ENCODE data around the gene TRMT13. TPM values are rescaled to one million over a fixed set of nuclear protein-coding genes. Genes with fewer than 3 reads are reported as not detected.

Gene TRMT13
- total RNA-seq, 4 donors from 2014 or later, result 16.8 to 65.2 (median 34.6) TPM

DNA sequence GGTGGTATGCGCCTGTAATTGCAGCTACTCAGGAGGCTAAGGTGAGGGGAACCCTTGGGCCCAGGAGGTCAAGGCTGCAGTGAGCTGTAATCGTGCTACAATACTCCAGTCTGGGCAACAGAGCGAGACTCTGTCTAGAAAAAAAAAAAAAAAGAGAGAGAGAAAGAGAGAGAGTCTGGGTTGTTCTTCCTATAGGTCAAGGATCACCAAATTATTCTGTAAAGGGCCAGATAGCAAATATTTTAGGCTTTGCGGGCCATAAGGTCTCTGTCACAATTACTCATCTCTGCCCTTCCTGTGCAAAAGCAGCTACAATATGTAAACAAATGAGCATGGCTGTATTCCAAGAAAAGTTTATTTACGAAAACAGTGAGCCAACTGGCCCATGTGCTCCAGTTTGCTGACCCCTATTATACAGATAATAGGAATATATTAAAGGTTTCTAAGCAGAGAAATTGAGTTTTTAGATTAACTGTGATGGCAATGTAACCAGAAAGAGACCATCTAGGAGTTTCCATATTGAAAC is 2.3 kb upstream of the TRMT13 start:
- Histone ChIP-seq H3K27ac (no peak overlapping the region), H3K27me3 (no peaks in the 10 kb centered on the region), H3K4me1 (peaks cover 0 to 15% (median 3%) of the 10 kb centered on the region in 4 donors), H3K36me3 (no peaks in the 10 kb centered on the region), H3K4me3 (no peak overlapping the region), H3K9me3 (no peaks in the 10 kb centered on the region)
- DNase-seq, result no peak
- no peak for TF ChIP-seq POLR2A (IDR thresholded peaks at IDR 0.05)
- TF ChIP-seq, protein P1, sequence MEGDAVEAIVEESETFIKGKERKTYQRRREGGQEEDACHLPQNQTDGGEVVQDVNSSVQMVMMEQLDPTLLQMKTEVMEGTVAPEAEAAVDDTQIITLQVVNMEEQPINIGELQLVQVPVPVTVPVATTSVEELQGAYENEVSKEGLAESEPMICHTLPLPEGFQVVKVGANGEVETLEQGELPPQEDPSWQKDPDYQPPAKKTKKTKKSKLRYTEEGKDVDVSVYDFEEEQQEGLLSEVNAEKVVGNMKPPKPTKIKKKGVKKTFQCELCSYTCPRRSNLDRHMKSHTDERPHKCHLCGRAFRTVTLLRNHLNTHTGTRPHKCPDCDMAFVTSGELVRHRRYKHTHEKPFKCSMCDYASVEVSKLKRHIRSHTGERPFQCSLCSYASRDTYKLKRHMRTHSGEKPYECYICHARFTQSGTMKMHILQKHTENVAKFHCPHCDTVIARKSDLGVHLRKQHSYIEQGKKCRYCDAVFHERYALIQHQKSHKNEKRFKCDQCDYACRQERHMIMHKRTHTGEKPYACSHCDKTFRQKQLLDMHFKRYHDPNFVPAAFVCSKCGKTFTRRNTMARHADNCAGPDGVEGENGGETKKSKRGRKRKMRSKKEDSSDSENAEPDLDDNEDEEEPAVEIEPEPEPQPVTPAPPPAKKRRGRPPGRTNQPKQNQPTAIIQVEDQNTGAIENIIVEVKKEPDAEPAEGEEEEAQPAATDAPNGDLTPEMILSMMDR (IDR thresholded peaks at IDR 0.05), result no peak

DNA sequence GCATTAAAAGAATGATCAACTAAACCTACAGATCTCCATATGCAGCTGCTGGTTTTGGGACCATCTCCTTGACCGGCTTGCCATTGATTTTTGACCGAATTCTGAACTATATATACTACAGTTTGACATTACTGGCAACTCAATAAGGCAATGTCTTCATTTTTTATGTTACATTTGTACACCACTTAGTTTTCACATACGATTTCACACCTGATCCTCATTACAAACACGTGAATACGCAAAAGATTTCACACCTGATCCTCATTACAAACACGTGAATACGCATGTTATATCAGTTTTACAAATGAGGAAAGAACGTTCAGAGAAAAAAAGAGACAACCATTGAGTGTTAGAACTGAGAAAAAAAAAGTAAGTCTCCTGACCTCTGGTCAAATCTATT is 1.3 kb upstream of the TRMT13 start:
- H3K4me3 ChIP-seq, result peak overlapping the region in 1 of 4 donors; percentile 73
- TF ChIP-seq POLR2A (IDR thresholded peaks at IDR 0.05), result no peak
- H3K27me3 ChIP-seq, result no peaks in the 10 kb centered on the region
- H3K9me3 ChIP-seq, result no peaks in the 10 kb centered on the region
- H3K36me3 ChIP-seq, result no peaks in the 10 kb centered on the region
- H3K27ac ChIP-seq, result no peak overlapping the region
- DNase-seq, result no peak
- H3K4me1 ChIP-seq, result peaks cover 0 to 15% (median 3%) of the 10 kb centered on the region in 4 donors

DNA sequence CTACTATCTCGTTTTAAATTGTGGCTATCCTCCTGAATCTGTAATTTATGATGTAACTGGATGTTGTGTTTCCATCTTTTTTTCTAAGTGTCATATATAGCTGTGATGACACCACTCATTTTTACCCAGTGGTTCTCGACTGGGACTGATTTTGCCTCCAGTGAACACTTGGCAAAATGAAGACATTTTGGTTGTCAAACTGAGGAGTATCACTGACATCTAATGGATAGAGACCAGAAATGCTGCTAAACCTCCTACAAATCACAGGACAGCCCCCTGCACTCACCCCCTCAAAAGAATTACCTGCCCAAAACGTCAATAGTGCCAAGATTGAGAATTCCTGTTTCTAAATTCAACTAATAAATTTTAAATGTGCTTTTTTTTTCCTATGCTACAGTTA is 1.9 kb downstream of the TRMT13 start:
- DNase-seq, result no peak

DNA sequence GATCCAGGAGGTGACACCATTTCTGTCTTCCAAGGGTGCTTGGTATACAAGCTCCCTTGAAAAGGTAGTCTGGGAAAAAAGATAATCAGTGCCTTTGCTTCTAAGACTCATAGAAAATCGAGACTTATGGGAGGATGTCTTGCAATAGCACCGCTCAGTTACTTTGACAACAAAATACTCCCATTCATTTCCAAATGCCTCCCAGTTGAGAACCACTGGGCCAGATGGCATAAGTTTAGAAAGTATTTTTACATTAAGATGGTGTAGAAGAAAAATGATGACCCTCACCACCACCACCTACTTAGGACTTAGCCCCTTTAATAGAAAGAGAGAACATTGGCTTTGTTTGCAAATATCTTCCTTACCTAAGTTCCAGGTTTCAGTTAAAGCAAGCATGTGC is 4.6 kb downstream of the TRMT13 start:
- Histone ChIP-seq H3K9me3 (no peaks in the 10 kb centered on the region), H3K27ac (no peak overlapping the region), H3K36me3 (peaks cover 0 to 48% (median 0%) of the 10 kb centered on the region in 3 donors), H3K4me1 (peaks cover 0 to 14% (median 0%) of the 10 kb centered on the region in 4 donors), H3K4me3 (no peak overlapping the region), H3K27me3 (no peaks in the 10 kb centered on the region)
- no peak for DNase-seq
- no peak for TF ChIP-seq POLR2A (IDR thresholded peaks at IDR 0.05)
- TF ChIP-seq, protein P1 (IDR thresholded peaks at IDR 0.05), result no peak

More for the DNA sequence above, 1.9 kb downstream of the TRMT13 start:
- Histone ChIP-seq H3K4me3 (no peak overlapping the region), H3K4me1 (peaks cover 0 to 15% (median 3%) of the 10 kb centered on the region in 4 donors), H3K27me3 (no peaks in the 10 kb centered on the region), H3K9me3 (no peaks in the 10 kb centered on the region), H3K27ac (no peak overlapping the region), H3K36me3 (peaks cover 0 to 29% (median 0%) of the 10 kb centered on the region in 3 donors)
- TF ChIP-seq, protein P1 (IDR thresholded peaks at IDR 0.05), result no peak
- TF ChIP-seq POLR2A (IDR thresholded peaks at IDR 0.05), result no peak

DNA sequence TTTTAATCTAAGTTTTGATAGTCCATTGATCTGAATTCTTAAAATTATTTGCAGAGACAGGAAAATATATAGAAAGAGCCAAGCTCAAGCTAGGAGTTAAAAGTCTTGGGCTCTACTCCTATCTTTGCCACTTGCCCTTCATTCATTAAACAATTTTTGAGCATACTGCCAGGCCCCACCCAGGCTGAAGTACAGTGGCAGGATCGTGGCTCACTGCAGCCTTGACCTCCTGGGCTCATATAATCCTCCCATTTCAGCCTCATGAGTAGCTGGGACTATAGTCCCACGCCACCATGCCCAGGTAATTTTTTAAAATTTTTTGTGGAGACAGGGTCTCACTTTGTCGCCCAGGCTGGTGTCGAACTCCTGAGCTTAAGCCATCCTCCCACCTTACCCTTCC is 8.2 kb downstream of the TRMT13 start:
- Histone ChIP-seq H3K4me3 (no peak overlapping the region), H3K4me1 (peaks cover 0 to 4% (median 0%) of the 10 kb centered on the region in 4 donors), H3K36me3 (peaks cover 0 to 81% (median 0%) of the 10 kb centered on the region in 3 donors), H3K27ac (no peak overlapping the region), H3K9me3 (no peaks in the 10 kb centered on the region), H3K27me3 (no peaks in the 10 kb centered on the region)
- TF ChIP-seq POLR2A (IDR thresholded peaks at IDR 0.05), result no peak
- TF ChIP-seq, protein P1 (IDR thresholded peaks at IDR 0.05), result no peak
- peak in 1 of 3 donors; percentile 55 for DNase-seq

DNA sequence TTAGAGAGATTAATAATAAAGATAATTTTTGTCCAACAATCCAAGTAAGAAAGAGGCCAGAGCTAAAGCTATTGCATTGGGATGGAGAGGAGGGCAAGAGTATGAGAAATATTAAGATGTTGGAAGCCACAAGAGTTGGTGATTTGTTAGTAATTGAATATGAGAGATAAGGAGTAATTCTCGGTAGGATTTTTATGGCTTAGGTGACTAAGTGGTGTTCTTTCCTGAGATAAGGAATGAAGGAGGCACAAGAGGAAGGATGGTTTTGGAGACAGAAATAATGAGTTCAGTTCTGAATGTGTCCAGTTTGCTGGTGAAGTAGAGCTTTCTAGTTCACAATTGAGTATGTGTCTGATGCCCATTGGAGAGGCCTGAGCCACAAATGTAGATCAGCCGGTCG is 9.4 kb downstream of the TRMT13 start:
- peaks cover 0 to 88% (median 0%) of the 10 kb centered on the region in 3 donors for H3K36me3 ChIP-seq
- no peaks in the 10 kb centered on the region for H3K27me3 ChIP-seq
- DNase-seq, result no peak
- H3K27ac ChIP-seq, result no peak overlapping the region
- no peak for TF ChIP-seq POLR2A (IDR thresholded peaks at IDR 0.05)
- TF ChIP-seq, protein P1 (IDR thresholded peaks at IDR 0.05), result no peak
- H3K9me3 ChIP-seq, result no peaks in the 10 kb centered on the region
- no peak overlapping the region for H3K4me3 ChIP-seq
- peaks cover 0 to 4% (median 0%) of the 10 kb centered on the region in 4 donors for H3K4me1 ChIP-seq
